22Rv1 (cell line): ENCODE results near the gene WASF1.

Source experiments
- ZFX ChIP-seq: fragments of 450-650 bp; IDR thresholded peaks from 2 replicates; pipeline ENCODE4 v1.6.1; 2017; ENCODE audit warnings: antibody characterized with exemption, borderline replicate concordance
- TF ChIP-seq, protein P1 (sequence below): fragments of 450-650 bp; IDR thresholded peaks from 2 replicates; pipeline ENCODE4 v1.5.1; 2017; ENCODE audit warnings: mild to moderate bottlenecking

- TF ChIP-seq, protein P1, sequence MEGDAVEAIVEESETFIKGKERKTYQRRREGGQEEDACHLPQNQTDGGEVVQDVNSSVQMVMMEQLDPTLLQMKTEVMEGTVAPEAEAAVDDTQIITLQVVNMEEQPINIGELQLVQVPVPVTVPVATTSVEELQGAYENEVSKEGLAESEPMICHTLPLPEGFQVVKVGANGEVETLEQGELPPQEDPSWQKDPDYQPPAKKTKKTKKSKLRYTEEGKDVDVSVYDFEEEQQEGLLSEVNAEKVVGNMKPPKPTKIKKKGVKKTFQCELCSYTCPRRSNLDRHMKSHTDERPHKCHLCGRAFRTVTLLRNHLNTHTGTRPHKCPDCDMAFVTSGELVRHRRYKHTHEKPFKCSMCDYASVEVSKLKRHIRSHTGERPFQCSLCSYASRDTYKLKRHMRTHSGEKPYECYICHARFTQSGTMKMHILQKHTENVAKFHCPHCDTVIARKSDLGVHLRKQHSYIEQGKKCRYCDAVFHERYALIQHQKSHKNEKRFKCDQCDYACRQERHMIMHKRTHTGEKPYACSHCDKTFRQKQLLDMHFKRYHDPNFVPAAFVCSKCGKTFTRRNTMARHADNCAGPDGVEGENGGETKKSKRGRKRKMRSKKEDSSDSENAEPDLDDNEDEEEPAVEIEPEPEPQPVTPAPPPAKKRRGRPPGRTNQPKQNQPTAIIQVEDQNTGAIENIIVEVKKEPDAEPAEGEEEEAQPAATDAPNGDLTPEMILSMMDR, result no peak
- no peak for TF ChIP-seq ZFX
Observed at GRCh38 chr6:110221738-110222137, 42.3 kb upstream of the WASF1 start.
